CD8-positive, alpha-beta memory T cell (primary cell): ENCODE results near the gene GYG1. TPM values are rescaled to one million over a fixed set of nuclear protein-coding genes. Genes with fewer than 3 reads are reported as not detected.

ENCODE experiments used
- CTCF ChIA-PET: fragments of 350-600 bp; sonication (Branson Sonifier 250); formaldehyde crosslinking; loops from one replicate; lab custom pipeline; 2021; ENCODE audit warnings: antibody characterized with exemption; lab: Charles Lee
- POLR2A ChIA-PET: fragments of 350-600 bp; sonication (Branson Sonifier 250); formaldehyde crosslinking; loops from one replicate; lab custom pipeline; 2021; ENCODE audit warnings: antibody characterized with exemption; lab: Charles Lee
- DNase-seq, 5 donors: peaks; one replicate each; pipeline versions ENCODE4 v3.0.0 to v3.0.0-alpha.2; 2020 to 2022; ENCODE audit warnings: mixed read lengths in 1 of 5
- H3K27ac ChIP-seq: one replicate; pipeline ENCODE4 v1.7.0; 2013; ENCODE audit warnings: low read depth, mild to moderate bottlenecking, low read length, moderate library complexity
- H3K27me3 ChIP-seq: 2 replicates; pipeline ENCODE4 v1.7.0; 2013; ENCODE audit warnings: low read length, mild to moderate bottlenecking; ENCODE audit not compliant: insufficient read depth, poor library complexity, severe bottlenecking
- H3K36me3 ChIP-seq: 2 replicates; pipeline ENCODE4 v1.7.0; 2013; ENCODE audit warnings: mild to moderate bottlenecking, low read length, moderate library complexity; ENCODE audit not compliant: insufficient read depth
- H3K4me1 ChIP-seq: 2 replicates; pipeline ENCODE4 v1.7.0; 2013; ENCODE audit warnings: mild to moderate bottlenecking, low read length, moderate library complexity; ENCODE audit not compliant: insufficient read depth
- H3K4me3 ChIP-seq: 2 replicates; pipeline ENCODE4 v1.7.0; 2013; ENCODE audit warnings: mild to moderate bottlenecking, low read length
- H3K9me3 ChIP-seq: 2 replicates; pipeline ENCODE4 v1.7.0; 2013; ENCODE audit warnings: mild to moderate bottlenecking, low read length
- H3K27ac Mint-ChIP-seq, 8 donors: one replicate each; pipeline ENCODE4 v1.8.0; 2020 to 2021; ENCODE audit warnings: mixed read lengths in 8 of 8, mild to moderate bottlenecking in 6 of 8, inconsistent platforms in 3 of 8, moderate library complexity in 3 of 8
- H3K27me3 Mint-ChIP-seq, 2 donors: one replicate each; pipeline ENCODE4 v1.8.0; 2020 to 2021; ENCODE audit warnings: mixed read lengths in 2 of 2, mild to moderate bottlenecking in 1 of 2, moderate library complexity in 1 of 2
- H3K36me3 Mint-ChIP-seq, 3 donors: one replicate each; pipeline ENCODE4 v1.8.0; 2020 to 2021; ENCODE audit warnings: mixed read lengths in 3 of 3, inconsistent platforms in 1 of 3, mild to moderate bottlenecking in 1 of 3
- H3K4me1 Mint-ChIP-seq, 3 donors: one replicate each; pipeline ENCODE4 v1.8.0; 2020 to 2021; ENCODE audit warnings: mixed read lengths in 3 of 3, inconsistent platforms in 1 of 3, mild to moderate bottlenecking in 1 of 3
- H3K4me3 Mint-ChIP-seq, 7 donors: one replicate each; pipeline ENCODE4 v1.8.0; 2020 to 2021; ENCODE audit warnings: mixed read lengths in 7 of 7, mild to moderate bottlenecking in 6 of 7, moderate library complexity in 4 of 7, inconsistent platforms in 2 of 7
- H3K9me3 Mint-ChIP-seq, 5 donors: one replicate each; pipeline ENCODE4 v1.8.0; 2020 to 2022; ENCODE audit warnings: mixed read lengths in 5 of 5, mild to moderate bottlenecking in 3 of 5, moderate library complexity in 2 of 5, inconsistent platforms in 1 of 5
- polyA plus RNA-seq: library from polyadenylated mRNA; unstranded; fragments of 300-500 nt; fragmentation: Illumina TruSeq; gene quantifications from one replicate; pipeline ENCODE4 v1.2.3, GENCODE V29; 2021
- total RNA-seq, 2 experiments: library from RNA; stranded (reverse); gene quantifications; one replicate each; pipeline ENCODE4 v1.2.3, GENCODE V29; 2021

Gene GYG1
- total and polyA plus RNA-seq, 3 experiments from 2014 or later: 31.9 to 78.3 (median 35.0) TPM

DNA sequence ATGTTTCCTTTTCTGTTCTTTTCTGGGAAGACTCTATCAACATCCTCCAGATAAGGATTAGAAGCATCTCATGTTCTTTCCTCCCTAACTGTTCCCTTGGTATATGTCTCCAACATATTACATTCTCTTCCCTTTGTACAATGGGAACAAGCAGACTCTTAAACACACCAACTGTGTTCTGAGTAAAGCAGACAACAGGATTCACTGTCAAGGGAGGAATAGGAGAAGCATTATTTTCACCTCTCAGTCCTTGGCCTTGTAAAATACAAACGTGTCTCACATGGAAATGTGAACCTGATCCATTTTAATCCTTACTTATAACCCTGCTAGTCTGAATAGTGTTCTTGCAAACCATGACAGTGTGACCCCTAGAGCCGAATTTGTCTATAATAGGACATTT is 19.6 kb downstream of the GYG1 start:
- Mint-ChIP-seq H3K4me1 (peaks cover 64 to 79% (median 75%) of the 10 kb centered on the region in 3 donors), H3K4me3 (peak overlapping the region in 5 of 7 donors; percentile 6 to 67 (median 19)), H3K36me3 (peaks cover 30 to 74% (median 39%) of the 10 kb centered on the region in 3 donors), H3K27me3 (no peaks in the 10 kb centered on the region), H3K9me3 (no peaks in the 10 kb centered on the region), H3K27ac (peak overlapping the region; percentile 66 to 96 (median 94))
- Histone ChIP-seq H3K9me3 (no peaks in the 10 kb centered on the region), H3K4me3 (no peak overlapping the region), H3K4me1 (peaks cover 34% of the 10 kb centered on the region), H3K27ac (no peak overlapping the region), H3K36me3 (peaks cover 24% of the 10 kb centered on the region), H3K27me3 (no peaks in the 10 kb centered on the region)
- ChIA-PET POLR2A (no interaction called here), CTCF (no interaction called here)
- DNase-seq: no peak

DNA sequence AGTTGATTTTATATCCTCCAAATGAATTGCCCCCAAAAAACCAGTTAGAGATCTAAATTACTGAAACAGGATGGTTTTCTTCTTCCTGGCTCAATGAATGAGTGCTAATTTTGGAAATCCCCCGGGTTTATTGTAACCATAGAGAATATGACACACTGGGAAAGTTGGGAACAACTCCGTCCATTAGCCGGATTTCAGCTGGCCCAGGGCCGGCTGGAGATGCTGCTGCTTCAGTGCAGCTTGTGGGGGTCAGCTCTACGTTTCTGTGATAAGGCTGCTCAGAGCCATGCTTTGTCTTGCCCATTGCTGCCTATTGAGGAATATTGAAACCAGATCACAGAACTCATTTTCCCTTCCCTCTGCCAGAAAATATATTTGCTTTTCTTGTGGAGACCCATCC is 20.3 kb downstream of the GYG1 start:
- H3K27me3 Mint-ChIP-seq: no peaks in the 10 kb centered on the region
- Histone ChIP-seq H3K27ac (no peak overlapping the region), H3K4me3 (no peak overlapping the region), H3K36me3 (peaks cover 24% of the 10 kb centered on the region), H3K9me3 (no peaks in the 10 kb centered on the region), H3K27me3 (no peaks in the 10 kb centered on the region), H3K4me1 (peaks cover 34% of the 10 kb centered on the region)
- CTCF ChIA-PET: interaction anchor here (1.0 kb wide), 1 partner anchor 108 kb away, joined by 3 read pairs; no protein-coding TSS in a partner anchor
- H3K4me3 Mint-ChIP-seq: peak overlapping the region in 1 of 7 donors; percentile 20
- POLR2A ChIA-PET: no interaction called here
- H3K27ac Mint-ChIP-seq: peak overlapping the region; percentile 66 to 96 (median 94)
- peaks cover 33 to 76% (median 42%) of the 10 kb centered on the region in 3 donors for H3K36me3 Mint-ChIP-seq
- H3K4me1 Mint-ChIP-seq: peaks cover 69 to 81% (median 81%) of the 10 kb centered on the region in 3 donors
- H3K9me3 Mint-ChIP-seq: no peaks in the 10 kb centered on the region
- DNase-seq: no peak

DNA sequence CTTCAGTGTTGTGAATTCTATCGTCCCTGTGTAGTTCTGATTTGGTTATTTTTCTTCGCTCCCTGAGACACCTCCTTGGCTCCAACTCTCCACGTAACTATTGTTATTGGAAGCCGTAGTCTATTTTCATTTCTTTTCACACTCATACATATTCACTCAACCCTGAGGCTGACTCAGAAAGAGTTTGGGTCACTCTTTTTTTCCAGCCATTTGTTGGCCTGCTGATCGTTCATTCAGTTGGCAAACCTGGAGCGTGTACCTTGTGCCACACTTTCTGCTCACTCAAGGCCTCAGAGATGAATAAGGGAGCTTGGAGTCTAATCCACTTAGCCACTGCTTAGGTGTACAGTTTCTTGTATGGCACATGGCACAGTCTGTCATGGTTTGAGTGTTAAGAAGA is 22.4 kb downstream of the GYG1 start:
- CTCF ChIA-PET: interaction anchor here (1.0 kb wide), 1 partner anchor 23 kb away, joined by 3 read pairs; no protein-coding TSS in a partner anchor
- Mint-ChIP-seq H3K27me3 (no peaks in the 10 kb centered on the region), H3K27ac (peak overlapping the region in 5 of 8 donors; percentile 38 to 71 (median 56)), H3K9me3 (no peaks in the 10 kb centered on the region), H3K36me3 (peaks cover 24 to 69% (median 32%) of the 10 kb centered on the region in 3 donors), H3K4me1 (peaks cover 67 to 80% (median 79%) of the 10 kb centered on the region in 3 donors), H3K4me3 (peak overlapping the region in 1 of 7 donors; percentile 7)
- Histone ChIP-seq H3K4me1 (peaks cover 28% of the 10 kb centered on the region), H3K27me3 (no peaks in the 10 kb centered on the region), H3K9me3 (no peaks in the 10 kb centered on the region), H3K4me3 (no peak overlapping the region), H3K27ac (no peak overlapping the region), H3K36me3 (peaks cover 18% of the 10 kb centered on the region)
- POLR2A ChIA-PET: no interaction called here
- DNase-seq: no peak

DNA sequence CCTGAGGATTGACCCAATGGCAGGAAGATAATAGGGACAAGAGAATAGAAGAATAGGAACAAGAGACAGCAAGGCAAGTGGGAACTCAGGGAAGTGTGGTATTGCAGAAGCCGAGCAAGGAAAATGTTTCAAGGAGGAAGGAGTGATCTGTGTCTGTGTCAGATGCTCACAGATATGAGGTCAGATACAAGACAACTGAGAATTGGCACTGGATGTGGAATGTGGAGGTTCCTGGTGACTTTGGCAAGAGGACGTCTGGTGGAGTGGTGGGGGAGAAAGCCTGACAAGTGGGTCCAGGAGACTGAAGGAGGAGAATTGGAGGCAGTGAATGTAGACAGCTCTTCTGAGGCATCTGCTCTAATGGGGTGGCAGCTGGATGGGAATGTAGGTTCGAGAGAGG is 24.1 kb downstream of the GYG1 start:
- CTCF ChIA-PET: interaction anchor here (0.5 kb wide), 1 partner anchor 516 kb away, joined by 3 read pairs; no protein-coding TSS in a partner anchor

DNA sequence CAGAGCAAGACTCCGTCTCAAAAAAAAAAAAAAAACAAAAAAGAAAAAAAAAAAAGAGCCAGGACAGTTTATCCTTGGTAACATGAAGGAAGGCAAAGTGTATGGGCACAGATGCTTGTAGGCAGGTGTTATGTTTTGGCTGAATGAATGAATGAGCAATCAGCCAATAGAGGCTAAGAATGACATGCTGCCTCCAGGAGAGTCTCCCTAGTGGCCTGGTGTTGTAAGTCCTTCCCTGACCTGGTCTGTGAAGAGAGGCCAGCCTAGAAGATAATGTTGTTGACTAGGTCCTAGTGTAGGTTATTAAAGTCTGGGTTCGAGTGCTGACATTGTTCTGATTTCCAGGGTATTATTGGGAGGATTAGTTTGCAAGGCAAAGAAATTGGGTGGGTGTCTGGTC is 24.9 kb downstream of the GYG1 start:
- H3K27me3 Mint-ChIP-seq: peaks cover 0 to 1% of the 10 kb centered on the region in 2 donors
- ChIA-PET POLR2A (no interaction called here), CTCF (interaction anchor here (0.7 kb wide), 1 partner anchor 62 kb away, joined by 4 read pairs; no protein-coding TSS in a partner anchor)
- peak overlapping the region in 7 of 8 donors; percentile 9 to 89 (median 75) for H3K27ac Mint-ChIP-seq
- H3K36me3 ChIP-seq: peaks cover 10% of the 10 kb centered on the region
- H3K4me1 Mint-ChIP-seq: peaks cover 72 to 82% (median 79%) of the 10 kb centered on the region in 3 donors
- H3K9me3 ChIP-seq: no peaks in the 10 kb centered on the region
- H3K36me3 Mint-ChIP-seq: peaks cover 16 to 66% (median 23%) of the 10 kb centered on the region in 3 donors
- no peak for DNase-seq
- H3K27me3 ChIP-seq: no peaks in the 10 kb centered on the region
- H3K27ac ChIP-seq: no peak overlapping the region
- peaks cover 6% of the 10 kb centered on the region for H3K4me1 ChIP-seq
- H3K9me3 Mint-ChIP-seq: no peaks in the 10 kb centered on the region
- peak overlapping the region in 5 of 7 donors; percentile 10 to 70 (median 42) for H3K4me3 Mint-ChIP-seq
- no peak overlapping the region for H3K4me3 ChIP-seq

More for the DNA sequence above, 24.1 kb downstream of the GYG1 start:
- Histone ChIP-seq H3K9me3 (no peaks in the 10 kb centered on the region), H3K27me3 (no peaks in the 10 kb centered on the region), H3K27ac (no peak overlapping the region), H3K36me3 (peaks cover 18% of the 10 kb centered on the region), H3K4me3 (no peak overlapping the region), H3K4me1 (peaks cover 14% of the 10 kb centered on the region)
- Mint-ChIP-seq H3K4me1 (peaks cover 72 to 83% (median 79%) of the 10 kb centered on the region in 3 donors), H3K9me3 (no peaks in the 10 kb centered on the region), H3K27me3 (peaks cover 0 to 1% of the 10 kb centered on the region in 2 donors), H3K27ac (peak overlapping the region; percentile 13 to 93 (median 55)), H3K36me3 (peaks cover 24 to 67% (median 28%) of the 10 kb centered on the region in 3 donors), H3K4me3 (peak overlapping the region in 1 of 7 donors; percentile 27)
- DNase-seq: no peak
- POLR2A ChIA-PET: no interaction called here

DNA sequence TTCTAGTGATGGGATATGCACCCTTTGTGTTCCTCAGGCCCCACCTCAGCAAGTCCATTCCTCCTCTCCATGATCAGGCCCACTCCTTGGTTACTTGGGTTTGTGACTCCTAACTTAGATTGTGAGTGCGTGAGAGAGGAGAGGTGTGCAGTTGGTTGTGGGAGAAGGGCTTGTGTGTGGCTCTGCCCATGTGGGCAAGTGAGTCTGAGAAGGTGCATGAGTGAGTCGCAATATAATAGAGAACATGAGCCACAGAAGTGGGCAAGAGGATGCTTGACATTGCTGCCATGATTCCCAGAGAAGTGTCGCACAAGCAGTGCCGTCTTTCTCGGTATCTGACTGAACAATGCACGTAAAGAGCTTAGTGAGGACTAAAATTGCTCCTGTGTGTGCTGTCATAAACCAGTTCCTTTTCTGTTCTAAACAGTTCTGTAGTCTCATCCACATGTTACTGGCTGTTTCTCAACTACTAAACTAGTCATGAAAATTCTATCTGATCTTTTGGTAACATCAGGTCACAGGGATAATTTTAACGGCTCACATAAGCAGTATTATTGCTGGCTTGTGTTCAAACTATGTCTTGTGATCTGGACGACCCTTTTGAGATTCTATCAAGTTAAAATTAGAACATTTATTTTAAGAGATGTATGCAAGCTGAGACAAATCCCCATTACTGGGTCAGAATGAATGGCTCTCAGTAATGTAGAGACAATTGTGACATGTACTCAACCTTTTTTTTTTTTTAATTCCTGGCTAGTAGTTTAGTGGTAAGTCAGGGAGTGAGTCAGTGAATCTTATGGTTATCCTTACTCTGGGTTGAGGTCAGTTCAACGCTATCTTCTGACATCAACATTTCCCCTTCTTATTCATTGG is 25.6 kb downstream of the GYG1 start:
- Histone ChIP-seq H3K27ac (no peak overlapping the region), H3K36me3 (peaks cover 5% of the 10 kb centered on the region), H3K9me3 (no peaks in the 10 kb centered on the region), H3K4me1 (no peaks in the 10 kb centered on the region), H3K4me3 (no peak overlapping the region), H3K27me3 (no peaks in the 10 kb centered on the region)
- peaks cover 0 to 1% of the 10 kb centered on the region in 2 donors for H3K27me3 Mint-ChIP-seq
- CTCF ChIA-PET: interaction anchor here (0.7 kb wide), 2 partner anchors 15 to 62 kb away, joined by 3 to 4 read pairs; no protein-coding TSS in a partner anchor
- DNase-seq: no peak
- no peaks in the 10 kb centered on the region for H3K9me3 Mint-ChIP-seq
- H3K4me3 Mint-ChIP-seq: peak overlapping the region in 5 of 7 donors; percentile 10 to 70 (median 42)
- H3K27ac Mint-ChIP-seq: peak overlapping the region in 7 of 8 donors; percentile 51 to 89 (median 75)
- H3K4me1 Mint-ChIP-seq: peaks cover 68 to 77% (median 76%) of the 10 kb centered on the region in 3 donors
- POLR2A ChIA-PET: interaction anchor here (0.6 kb wide), 1 partner anchor 62 kb away, joined by 3 read pairs; no protein-coding TSS in a partner anchor
- peaks cover 13 to 63% (median 23%) of the 10 kb centered on the region in 3 donors for H3K36me3 Mint-ChIP-seq

DNA sequence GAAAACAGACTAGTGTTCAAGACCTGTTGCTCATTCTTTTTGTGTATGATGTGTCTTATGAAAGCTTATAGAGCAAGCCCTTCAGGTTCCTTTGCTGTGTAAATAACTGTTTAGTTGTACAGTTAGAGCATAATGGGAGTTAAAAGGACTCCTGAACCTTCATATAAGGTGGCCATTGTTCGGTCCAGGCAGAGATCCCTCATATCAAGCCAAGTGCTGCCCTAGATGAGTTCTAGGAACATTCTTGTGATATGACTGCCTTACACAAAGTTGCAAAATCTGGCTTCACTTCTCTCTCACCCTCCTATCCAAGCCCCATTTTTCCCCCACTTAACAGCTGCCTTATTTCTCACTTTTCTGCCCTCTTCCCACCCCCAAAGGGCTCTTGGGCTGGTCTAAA is 26.9 kb downstream of the GYG1 start:
- H3K4me1 ChIP-seq: no peaks in the 10 kb centered on the region
- H3K4me3 ChIP-seq: no peak overlapping the region
- POLR2A ChIA-PET: interaction anchor here (1.0 kb wide), 1 partner anchor 25 kb away, joined by 3 read pairs; no protein-coding TSS in a partner anchor
- DNase-seq: no peak
- no peaks in the 10 kb centered on the region for H3K9me3 ChIP-seq
- Mint-ChIP-seq H3K27me3 (peaks cover 0 to 1% of the 10 kb centered on the region in 2 donors), H3K36me3 (peaks cover 16 to 70% (median 23%) of the 10 kb centered on the region in 3 donors), H3K27ac (peak overlapping the region in 6 of 8 donors; percentile 48 to 92 (median 64)), H3K4me3 (peak overlapping the region in 2 of 7 donors; percentile 5 to 38), H3K4me1 (peaks cover 67 to 75% (median 73%) of the 10 kb centered on the region in 3 donors), H3K9me3 (no peaks in the 10 kb centered on the region)
- CTCF ChIA-PET: interaction anchor here (1.1 kb wide), 1 partner anchor 9 kb away, joined by 3 read pairs; no protein-coding TSS in a partner anchor
- H3K27ac ChIP-seq: no peak overlapping the region
- peaks cover 5% of the 10 kb centered on the region for H3K36me3 ChIP-seq
- H3K27me3 ChIP-seq: no peaks in the 10 kb centered on the region
